DMS153 (cell line): ENCODE data around the gene EPG5.

Experiments
- DNase-seq: peaks from one replicate; lab custom pipeline; 2025; lab: John Stamatoyannopoulos, UW

EPG5 gene

DNA sequence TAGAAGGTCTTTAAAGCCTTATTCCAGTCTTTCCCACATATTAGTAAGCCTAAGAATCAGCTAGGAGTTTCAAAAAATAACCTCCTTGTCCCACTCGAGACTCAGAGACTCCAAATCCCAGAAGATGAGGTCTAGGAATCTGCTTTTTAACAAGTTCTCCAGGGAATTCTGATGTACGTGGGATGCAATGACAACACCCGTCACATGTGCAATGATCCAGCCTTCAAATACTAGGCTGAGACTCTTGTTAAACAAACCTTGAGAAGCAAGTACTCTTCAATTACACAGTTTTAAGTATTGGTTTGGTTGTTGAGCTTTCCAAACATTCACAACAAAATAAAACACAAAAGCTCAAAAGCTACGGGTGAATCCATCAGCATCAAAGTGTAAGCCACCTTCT lies 53.9 kb downstream of the EPG5 start:
- DNase-seq: no peak

DNA sequence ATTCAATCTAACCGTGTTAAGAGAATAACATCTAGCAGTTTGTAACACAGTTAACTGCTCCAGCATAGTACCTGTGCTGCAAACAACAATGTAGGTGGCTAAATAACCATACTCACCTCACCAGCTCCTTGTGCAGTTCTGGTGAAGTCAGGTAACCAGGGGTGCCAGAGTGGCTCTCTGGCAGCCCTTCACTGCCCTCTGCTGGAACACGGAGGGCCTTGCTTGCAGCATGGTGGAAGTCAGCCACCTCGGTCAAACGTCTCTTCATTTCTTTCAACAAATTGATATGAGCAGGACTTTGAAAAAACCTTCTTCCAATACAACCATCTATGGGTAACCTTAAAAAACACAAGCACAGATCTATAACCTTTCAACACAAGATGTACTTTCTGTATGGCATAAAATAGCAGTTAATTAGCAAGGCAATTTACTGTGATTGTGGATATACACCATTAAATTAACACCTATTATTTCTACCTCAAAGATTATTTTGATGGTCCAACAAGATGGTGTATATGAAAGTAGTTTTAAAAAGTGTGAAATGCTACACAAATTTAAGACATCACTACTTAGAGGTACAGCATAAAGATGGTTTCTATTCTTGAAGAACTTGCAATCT lies 56.6 kb downstream of the EPG5 start:
- no peak for DNase-seq

DNA sequence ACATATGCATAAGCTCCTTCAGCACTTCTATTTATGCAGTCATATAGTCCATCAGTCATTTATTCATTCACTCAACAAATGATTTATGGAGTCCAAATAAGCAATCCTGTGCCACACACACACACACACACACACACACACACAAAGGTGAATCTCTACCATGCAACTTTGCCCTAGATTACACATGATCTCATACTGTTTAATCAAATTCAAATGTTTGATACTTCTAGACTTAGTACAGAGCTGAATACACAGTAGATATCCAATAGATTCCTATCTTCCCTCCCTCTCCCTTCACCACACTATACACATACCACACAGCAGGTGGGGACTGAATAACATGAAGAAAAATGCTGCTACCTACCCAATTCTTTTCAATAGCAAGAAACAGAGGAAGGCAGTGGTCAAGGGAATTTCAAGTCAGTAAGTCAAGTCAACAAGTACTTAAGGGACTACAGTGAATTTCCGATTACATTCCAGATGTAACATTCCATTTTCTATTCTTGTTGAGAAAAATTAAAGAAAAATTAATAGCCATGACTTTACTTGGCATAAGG lies 65.4 kb downstream of the EPG5 start:
- no peak for DNase-seq

DNA sequence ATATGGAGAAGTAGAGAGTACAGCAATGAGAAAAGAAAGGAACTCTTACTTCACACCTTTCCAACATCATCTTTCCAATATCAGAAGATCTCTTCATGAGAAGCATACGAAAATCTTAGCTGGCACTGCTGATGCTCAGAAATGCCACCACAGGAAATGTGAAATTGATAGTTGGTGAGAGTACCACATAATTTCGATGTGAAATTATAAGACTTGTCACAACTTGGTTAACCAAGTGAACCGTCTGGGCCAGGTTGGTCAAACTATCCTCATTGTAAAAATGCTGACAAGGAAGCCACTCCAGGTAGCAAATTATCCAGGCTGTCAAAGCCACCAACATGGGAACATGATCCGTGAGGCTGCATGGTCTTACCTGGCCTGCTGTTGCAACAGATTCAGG lies 66.5 kb downstream of the EPG5 start:
- no peak for DNase-seq

DNA sequence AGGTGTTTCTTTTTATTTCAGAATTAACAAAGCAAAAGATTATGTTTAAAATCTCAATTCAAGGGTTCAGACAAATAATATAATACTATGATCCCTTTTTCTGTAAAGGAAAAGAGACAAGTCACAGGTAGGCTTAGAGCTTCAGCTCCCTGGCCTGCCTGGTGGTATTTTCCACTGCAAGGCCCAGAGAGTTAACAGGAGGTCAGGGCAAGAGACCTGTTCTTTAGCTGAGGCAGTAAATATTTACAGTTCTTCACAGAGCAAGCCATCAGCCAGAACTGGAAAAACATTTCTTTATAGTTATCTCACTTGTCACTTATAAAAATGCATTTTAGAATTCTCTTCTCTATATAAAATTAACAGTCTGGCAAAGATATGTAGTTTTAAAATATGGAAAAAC lies 70.1 kb downstream of the EPG5 start:
- no peak for DNase-seq

DNA sequence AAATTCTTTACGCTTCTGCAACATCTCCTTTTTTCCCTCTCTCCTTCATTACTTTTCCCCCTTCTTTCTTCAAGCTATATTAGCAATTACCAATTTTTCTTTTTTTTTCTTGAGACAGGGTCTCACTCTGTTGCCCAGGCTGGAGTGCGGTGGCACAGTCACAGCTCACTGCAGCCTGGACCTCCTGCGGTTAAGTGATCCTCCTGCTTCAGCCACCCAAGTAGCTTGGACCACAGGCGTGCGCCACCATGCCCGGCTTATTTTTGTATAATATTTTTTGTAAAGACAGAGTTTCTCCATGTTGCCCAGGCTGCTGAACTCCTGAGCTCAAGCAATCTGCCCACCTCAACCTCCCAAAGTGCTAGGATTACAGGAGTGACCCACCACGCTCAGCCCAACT lies 70.7 kb downstream of the EPG5 start:
- DNase-seq: no peak

DNA sequence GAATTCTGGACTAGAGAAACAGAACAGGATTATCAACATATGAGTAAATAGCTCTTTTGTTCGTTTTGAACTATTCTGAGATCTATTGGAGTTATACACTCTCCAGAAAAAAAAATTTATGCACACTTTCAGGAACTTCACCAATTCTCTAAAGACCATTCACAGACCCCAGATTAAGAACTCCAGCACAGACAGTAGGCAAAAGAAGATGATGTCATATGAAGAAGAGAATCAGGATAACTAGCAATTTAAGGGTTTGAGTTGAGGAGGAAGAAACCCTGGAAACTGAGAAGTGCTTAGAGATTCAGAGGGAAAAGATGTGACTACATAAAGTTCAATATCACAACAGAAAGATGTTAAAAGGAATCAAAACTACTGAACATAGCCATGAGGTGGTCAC lies 71.8 kb downstream of the EPG5 start:
- DNase-seq: no peak

DNA sequence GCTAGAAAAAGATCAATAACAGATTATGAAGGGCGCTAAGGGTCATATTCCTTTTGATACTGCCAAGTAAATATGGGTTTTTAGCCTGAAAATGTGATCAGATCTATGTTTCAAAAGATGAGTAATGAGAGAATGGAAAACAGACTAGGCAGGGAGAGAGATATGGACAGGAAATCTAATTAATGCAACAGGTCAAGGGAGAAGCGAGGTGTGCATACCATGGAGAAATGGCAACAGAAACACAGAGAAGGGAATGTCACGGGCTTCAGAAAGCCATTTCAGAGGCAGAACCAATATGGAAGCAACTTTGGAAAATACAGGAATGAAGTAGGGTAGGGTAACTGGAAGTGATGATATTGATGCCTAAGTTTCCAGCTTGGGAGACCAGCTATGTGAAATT lies 72.3 kb downstream of the EPG5 start:
- DNase-seq: no peak

DNA sequence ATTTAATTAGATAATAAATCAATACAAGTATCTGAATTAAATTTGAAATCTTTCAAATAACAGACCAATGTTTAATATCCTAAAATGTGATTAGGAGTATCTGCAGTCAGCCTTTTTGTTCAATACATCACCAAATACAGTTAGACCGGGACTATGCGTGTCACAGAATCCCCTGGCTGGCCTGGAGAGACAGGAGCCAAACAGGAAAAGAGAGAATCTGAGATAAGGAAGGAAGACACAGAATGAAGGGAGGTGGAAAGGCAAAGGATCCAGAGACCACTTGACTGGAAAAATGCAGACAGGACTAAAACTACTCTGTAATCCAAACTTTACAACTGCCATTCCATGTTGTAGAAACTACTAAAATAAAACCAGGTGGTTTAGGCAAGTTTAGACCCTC lies 75.3 kb downstream of the EPG5 start:
- no peak for DNase-seq

DNA sequence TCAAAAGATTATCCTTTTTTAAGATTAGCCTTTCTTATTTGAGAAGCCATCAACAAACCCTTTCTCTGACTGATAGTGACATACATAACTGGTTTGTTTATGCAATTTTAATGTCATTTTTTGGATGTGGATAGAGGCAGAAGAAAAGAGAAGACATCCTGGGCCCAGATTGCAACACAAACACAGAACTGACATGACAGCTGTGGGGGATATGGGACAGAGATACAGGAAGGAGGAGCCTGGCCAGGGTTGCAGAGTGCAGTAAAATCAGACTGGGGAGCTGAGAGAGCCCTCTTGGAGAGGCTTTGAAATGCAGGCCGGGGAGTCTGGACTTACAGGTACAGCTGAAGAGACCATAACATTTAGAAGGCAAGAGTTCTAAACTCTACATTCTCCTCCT lies 76.5 kb downstream of the EPG5 start:
- no peak for DNase-seq

DNA sequence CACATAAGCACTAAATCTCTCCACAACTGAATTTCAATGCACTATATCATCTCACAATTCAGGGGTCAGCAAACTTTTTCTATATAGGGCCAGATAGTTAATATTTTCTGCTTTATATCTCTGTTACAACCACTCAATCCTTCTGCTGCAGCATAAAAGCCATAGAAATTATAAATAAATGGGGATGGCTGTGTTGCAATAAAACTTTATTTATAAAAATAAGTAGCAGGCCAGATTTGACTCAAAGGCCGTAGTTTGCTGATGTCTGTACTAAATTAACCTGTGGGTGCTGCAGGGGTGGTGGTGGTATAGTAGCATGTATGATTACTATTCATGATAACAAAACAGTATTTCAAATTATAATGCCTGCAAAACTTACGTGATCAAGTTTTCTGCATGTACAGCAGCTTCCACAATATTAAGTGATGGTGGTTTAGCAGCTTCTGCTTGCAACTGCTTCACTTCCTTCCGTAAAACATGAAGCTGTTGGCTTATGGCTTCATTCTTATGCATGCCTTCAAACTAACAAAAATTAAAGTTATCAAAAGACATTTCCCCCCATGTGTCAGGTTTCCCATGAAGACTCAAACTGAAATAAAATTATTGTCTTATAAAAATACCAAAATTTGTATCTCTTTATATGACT lies 77.6 kb downstream of the EPG5 start:
- DNase-seq: no peak

DNA sequence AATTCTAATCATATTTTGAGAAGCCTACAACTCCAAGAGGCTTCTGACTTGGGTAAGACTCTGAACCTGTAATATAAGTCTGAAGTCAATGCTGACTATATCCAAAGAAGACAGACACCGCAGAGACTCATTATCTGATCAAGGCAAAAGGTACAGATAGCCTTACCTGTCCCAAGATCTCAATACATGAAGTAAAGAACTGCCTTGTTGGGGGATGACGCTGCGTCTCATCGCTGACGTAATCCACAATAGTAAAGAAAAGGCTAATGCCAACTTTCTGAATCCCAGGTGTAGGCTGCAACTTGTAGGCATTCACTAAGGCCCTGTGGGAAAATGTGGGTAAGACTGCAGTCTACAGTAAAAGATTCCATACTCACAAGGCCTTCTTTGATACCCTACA lies 79.5 kb downstream of the EPG5 start:
- no peak for DNase-seq

DNA sequence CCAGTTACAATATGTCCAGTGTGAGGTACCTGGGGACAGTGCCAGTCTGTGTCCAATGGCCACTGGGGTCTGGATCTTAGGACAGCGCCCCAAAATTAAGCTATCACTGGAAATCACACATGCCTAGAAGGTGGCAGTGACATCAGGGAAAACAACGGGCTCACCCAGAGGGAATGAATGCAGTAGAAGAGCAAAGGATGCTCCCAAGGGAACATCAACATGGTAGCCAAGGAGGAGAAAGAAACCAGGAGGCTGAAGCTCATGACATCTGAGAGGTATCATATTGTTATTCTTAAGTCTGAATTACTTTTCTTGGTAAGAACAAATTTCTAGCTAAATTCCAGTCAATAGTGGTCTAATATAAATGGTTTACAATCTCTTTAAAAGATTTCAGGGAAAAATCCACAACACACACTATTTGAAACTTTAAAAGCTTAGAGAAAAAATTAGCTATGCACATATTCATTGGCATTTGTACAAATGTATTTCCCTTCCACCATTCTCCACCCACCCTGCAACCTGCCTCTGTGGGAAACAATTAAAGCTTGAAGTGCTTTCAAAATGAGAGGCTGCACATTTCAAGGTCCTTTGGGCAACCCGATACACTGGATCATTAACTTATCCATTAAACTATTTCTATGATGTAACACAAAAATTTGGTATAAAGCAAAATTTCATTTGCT lies 86.1 kb downstream of the EPG5 start:
- no peak for DNase-seq

DNA sequence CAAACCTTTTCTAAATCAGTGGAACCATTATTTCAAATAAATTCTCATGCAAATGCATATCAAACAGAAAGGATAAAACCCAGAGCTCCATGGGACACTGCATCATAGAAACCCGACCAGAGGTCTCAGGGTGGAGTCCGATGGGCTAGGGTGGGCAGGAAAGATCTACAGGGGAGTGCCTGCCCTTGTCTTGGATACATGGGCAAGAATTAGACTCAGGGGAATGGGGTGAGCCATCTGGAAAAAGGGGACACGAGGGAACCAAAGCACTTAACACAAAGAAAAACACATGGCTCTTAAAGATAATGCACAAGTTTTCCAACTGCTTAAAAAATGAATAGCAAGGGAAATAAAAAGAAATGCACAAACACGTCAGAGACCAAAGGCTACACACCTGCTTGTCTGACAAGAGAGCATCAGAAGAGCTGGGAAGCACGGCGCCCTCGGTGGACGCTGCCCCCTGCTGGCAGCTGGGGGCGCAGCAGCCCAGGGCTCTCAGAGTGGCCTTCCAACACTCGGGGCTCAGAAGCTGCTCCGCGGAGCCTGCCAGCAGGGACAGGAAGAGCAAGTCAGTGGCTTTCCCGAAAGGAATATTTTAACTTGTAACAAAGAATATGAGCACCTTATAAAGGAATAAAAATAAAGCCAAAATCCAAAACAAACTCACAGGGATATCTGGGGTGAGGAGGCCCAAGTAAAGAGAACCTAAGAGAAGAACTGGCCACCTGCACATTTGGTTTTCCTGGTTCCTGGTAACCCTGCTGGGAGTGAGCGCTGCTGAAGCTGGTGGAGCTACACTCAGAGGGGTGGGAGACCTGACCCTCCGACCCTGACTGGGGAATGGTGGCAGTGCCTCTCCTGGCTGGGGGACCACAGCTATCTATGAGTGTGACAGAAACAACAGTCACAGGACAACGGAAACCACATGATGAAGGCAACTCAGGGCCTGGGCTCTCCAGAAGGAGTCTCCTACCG lies 87.2 kb downstream of the EPG5 start:
- DNase-seq: peak; percentile 15

DNA sequence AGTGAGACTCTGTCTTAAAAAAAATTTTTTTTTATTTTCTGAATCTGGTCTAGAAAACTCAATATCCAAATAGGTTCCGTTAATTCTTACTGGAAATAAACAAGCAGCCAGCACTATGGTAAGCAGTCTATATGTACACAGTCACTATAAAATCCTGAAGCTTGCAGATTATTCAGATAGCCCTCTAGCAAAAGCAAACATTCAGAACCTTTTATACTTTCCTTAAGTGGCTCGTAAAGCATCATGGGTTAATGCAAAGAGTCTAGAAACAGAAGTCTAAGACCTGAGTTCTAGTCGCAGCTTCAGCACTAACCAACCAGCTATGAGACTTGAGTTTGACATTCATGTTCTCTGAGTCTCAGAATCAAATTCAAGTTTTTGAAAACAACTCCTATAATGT lies 89.7 kb downstream of the EPG5 start:
- no peak for DNase-seq

DNA sequence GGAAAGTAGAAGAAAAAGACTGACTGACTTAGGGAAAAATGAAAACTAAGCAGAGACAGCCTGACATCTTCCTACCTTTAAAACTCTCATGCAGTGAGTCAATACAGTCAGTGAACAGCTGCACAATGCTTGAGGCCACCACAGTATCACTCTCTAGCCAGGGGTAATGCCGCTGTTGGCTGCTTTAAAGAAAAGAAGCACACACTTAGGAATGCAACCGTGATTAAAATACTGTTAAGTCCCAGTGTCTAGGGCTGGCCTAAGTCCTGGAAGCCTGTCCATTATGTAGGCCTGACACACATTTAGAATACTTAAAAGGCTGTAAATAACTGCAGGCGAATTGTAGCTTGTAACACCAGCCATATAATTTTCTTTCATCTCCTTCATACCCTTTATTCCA lies 91.0 kb downstream of the EPG5 start:
- DNase-seq: no peak

DNA sequence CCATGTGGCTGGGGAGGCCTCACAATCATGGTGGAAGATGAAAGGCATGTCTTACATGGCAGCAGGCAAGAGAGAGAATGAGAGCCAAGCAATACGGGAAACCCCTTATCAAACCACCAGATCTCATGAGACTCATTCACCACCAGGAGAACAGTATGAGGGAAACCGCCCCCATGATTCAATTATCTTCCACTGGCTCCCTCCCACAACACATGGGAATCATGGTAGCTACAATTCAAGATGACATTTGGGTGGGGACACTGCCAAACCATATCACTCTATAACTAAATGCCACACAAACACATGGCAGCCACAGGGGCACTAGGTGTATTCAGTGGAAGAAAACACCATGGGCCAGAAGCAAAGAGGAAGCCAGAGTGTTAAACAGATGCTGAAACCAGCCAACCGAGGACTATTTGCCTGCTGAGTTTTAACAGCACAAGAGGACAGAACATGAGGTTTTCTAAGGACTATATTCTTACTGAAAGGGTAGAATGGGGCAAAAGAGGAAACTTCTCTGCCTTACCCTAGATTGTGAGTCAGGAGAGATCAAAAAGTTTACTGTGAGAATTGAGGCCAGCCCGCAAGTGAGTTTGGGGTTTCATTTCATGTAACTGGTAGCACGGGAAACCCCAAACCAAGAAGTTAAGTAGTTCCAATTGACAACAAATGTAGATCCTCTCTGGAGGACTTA lies 92.5 kb downstream of the EPG5 start:
- no peak for DNase-seq

DNA sequence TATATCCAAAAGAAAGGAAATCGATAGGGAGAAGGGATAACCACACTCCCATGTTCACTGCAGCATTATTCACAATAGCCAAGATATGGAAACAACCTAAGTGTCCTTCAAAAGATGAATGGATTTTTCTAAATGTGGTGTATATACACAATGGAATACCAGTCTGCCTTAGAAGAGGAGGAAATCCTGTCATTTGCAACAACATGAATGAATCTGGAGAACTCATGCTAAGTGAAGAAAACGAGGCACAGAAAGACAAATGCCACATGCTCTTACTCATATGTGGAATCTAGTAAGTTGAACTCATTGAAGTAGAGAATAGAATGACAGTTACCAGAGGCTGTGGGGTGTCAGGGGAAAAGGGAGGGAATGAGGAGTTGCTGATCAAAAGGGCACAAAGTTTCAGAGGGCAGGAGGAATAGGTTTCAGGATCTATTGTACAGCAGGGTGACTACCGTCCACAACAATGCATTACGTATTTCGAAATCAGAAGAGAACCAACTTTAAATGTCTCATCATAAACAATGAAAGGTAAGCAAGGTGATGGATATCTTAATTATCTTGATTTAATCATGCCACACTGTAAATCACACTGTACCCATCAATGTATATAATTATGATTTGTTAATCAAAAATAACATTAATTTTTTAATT lies 95.6 kb downstream of the EPG5 start:
- no peak for DNase-seq

DNA sequence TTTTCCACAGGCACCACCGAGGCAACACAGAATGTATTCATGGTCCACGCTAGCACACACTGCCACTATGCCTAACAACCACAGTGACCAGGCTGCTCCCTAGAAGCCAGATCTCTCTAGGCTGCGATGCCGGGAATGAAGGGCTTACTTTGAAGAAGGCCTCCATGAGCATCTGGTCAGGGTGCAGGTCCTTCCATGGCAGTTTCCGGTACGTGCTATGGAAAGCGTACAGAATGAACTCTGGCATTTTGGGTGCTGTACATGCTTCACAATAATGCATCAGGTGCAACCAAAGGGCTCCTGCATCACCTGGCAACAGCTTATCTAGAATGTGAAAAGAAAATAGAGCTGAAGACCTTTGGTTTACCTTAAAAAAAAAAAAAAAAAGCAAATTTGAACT lies 96.7 kb downstream of the EPG5 start:
- no peak for DNase-seq

DNA sequence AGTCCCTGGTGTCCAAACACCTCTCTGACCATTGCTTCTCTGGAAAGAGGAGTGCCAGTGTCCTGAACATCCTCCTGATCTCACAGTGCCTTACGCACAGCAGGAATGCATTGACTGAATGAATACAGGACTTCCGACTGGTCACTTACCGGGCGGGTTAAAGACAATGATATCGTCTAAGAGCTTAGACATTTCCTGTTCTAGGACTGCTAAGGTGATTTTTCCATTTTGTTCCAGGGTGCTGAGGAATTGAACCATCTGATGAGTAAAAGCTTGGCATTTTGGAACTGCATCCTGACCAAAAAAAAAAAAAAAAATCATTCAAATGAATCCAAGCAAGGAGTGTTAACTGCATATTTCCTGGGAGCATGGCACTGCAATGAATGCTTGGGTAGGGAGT lies 101.7 kb downstream of the EPG5 start:
- no peak for DNase-seq

DNA sequence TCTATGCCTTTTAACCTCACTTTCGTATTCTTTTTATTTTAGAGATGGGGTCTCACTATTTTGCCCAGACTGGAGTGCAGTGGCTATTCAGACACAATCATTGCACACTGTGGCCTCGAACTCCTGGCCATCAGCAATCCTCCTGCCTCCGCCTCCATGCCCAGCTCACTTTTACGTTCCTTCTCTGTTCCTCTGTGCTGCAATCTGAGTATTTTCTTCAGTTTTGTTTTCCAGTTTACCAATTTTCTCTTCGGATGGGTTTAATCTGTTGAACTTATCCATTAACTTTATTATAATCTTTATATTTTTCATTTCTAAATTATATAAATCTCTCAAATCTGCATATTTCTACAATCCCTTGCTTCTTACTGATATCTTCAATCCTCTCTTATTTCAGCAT lies 103.0 kb downstream of the EPG5 start:
- no peak for DNase-seq
